Choroid plexus epithelial cell (primary cell): ENCODE data around the gene BCL3.

Experiments
- DNase-seq: peaks from one replicate; pipeline ENCODE4 v3.0.0-alpha.2; 2010; ENCODE audit warnings: low read depth
- H3K4me3 ChIP-seq: 2 replicates; pipeline ENCODE4 v1.5.1; 2011; ENCODE audit warnings: low read depth, mild to moderate bottlenecking, control low read depth, low read length, moderate library complexity
- TF ChIP-seq, protein P1 (sequence below): conservative IDR thresholded peaks from 2 replicates; pipeline ENCODE4 v1.5.1; 2011; ENCODE audit warnings: low read depth, mild to moderate bottlenecking, control low read depth, inconsistent platforms, low read length, moderate library complexity

The BCL3 gene

GRCh38 chr19:44758596-44758995, 10.1 kb downstream of the BCL3 start:
- H3K4me3 ChIP-seq, result peak overlapping the region; percentile 58
- TF ChIP-seq, protein P1, sequence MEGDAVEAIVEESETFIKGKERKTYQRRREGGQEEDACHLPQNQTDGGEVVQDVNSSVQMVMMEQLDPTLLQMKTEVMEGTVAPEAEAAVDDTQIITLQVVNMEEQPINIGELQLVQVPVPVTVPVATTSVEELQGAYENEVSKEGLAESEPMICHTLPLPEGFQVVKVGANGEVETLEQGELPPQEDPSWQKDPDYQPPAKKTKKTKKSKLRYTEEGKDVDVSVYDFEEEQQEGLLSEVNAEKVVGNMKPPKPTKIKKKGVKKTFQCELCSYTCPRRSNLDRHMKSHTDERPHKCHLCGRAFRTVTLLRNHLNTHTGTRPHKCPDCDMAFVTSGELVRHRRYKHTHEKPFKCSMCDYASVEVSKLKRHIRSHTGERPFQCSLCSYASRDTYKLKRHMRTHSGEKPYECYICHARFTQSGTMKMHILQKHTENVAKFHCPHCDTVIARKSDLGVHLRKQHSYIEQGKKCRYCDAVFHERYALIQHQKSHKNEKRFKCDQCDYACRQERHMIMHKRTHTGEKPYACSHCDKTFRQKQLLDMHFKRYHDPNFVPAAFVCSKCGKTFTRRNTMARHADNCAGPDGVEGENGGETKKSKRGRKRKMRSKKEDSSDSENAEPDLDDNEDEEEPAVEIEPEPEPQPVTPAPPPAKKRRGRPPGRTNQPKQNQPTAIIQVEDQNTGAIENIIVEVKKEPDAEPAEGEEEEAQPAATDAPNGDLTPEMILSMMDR, result no peak
- no peak for DNase-seq

DNA sequence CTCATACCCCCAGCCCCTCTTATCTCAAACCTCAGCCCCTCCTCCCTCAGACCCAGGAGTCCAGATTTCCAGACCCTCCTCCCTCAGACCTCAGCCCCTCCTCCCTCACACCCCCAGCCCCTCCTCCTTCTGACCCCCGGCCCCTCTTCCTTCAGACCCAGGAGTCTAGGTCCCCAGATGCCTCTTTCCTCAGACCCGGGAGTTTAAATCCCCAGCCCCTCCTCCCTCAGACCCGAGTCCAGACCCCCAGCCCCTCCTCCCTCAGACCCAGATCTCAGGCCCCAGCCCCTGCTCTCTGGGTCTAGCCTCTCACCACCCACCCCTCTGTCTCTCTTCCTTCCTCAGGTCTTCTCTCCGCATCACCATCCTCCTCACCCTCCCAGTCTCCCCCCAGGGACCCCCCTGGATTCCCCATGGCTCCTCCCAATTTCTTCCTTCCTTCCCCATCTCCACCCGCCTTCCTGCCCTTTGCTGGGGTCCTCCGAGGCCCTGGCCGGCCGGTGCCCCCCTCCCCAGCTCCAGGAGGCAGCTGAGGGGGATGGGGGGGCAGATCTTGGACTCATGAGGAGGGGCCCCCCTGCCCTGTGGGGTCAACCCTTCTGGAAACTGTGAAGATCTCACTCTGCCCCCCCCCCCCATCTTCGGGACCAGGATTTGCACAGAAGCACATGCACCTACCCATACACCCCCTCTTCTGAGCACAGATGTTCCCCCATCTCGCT, 10.7 kb downstream of the BCL3 start:
- DNase-seq, result no peak
- TF ChIP-seq, protein P1, result no peak
- H3K4me3 ChIP-seq, result no peak overlapping the region

DNA sequence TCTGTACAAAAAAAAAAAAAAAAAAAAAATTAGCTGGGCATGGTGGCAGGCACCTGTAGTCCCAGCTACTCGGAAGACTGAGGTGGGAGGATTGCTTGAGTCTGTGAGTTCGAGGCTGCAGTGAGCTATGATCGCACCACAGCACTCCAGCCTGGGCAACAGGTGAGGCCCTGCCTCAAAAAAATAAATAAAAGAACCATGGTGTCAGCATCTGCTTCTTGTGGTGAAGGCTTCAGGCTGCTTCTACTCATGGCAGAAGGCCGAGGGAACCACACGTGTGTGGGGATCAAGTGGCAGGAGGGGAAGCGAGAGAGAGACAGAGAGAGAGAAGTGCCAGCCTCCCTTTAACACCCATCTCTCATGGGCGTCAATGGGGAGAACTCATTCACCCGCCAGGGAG, 13.5 kb downstream of the BCL3 start:
- TF ChIP-seq, protein P1, result no peak
- no peak overlapping the region for H3K4me3 ChIP-seq
- DNase-seq, result no peak

- DNase-seq, result no peak
- H3K4me3 ChIP-seq, result no peak overlapping the region
- TF ChIP-seq, protein P1, result no peak
Measured at GRCh38 chr19:44765033-44765948, 16.8 kb downstream of the BCL3 start.

DNA sequence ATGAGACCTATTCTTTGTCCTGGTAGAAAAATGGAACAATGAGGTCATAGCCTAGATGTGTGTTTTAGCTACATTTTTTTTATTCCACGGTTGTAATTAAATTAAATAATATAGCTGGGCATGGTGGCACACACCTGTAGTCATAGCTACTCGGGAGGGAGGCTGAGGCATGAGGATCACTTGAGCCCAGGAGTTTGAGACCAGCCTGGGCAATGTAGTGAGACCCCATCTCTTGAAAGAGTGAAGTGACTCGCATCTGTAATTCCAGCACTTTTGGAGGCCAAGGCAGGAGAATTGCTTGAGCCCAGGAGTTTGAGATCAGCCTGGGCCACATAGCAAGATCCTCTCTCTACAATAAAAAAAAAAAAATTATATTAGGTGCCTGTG, 17.4 kb downstream of the BCL3 start:
- TF ChIP-seq, protein P1, result no peak
- H3K4me3 ChIP-seq, result no peak overlapping the region
- no peak for DNase-seq

GRCh38 chr19:44767295-44768180, 19.0 kb downstream of the BCL3 start:
- DNase-seq, result no peak
- TF ChIP-seq, protein P1, result no peak
- H3K4me3 ChIP-seq, result no peak overlapping the region
